ENCODE results near the gene FXYD4.
A peak's percentile ranks its signal among the peaks of the same experiment; 100 is the strongest.
"Not testable (repeated sequence)": the region's sequence is repeated elsewhere in the genome, so short reads cannot be mapped to it uniquely, and the experiment has no call there.

FXYD4 gene

DNA sequence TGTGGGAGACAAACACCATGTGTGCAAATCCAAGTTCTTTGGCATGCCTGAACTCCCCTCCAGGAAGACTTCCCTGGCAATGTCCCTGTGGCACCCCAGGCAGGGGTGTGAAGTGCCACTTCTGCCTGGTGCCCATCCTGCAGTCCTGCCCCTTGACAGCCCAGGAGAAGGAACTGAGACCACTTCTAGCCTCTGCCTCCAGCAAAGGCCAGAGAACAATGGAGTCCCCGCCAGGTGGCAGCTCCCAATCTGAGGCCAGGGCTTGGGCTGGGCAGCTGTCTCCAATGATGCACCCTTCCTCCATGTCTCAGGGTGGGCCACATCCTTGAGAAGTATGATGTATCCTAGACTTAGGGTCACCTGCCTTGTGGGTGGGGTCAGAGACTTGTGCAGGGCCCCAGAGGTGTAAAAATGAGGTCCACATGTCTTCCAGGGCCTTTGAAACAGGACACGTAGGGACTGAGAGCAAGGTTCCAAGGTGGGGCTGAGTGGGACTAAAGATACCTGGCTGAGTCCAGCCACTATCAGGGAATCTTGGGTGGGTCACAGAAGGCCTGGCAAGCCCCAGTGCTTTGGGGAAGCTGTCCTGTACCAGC is 5.5 kb downstream of the FXYD4 start:
- no peak for DNase-seq

DNA sequence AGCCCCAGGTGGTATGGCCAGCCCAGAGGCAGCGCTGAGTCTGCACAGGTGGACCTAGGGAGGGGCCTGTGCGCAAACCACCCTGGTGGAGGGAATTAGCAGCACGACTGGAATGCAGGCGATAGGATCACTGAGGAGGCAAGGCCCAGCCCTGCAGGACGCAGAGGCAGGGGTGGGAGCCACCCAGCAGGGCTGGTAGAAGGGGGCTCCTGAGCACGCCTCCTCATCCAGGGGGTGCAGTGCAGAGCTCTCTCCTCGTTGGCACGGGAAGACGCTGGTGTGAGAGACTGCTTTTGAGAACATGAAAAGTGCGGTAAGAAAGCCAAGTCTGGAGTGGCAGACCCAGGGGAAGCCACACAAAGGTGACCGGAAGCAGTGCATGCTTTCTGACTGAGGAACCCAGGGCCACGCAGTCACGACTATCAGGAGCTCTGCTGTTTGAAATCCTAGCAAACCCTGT is 6.0 kb downstream of the FXYD4 start:
- peak; percentile 92 for DNase-seq

DNA sequence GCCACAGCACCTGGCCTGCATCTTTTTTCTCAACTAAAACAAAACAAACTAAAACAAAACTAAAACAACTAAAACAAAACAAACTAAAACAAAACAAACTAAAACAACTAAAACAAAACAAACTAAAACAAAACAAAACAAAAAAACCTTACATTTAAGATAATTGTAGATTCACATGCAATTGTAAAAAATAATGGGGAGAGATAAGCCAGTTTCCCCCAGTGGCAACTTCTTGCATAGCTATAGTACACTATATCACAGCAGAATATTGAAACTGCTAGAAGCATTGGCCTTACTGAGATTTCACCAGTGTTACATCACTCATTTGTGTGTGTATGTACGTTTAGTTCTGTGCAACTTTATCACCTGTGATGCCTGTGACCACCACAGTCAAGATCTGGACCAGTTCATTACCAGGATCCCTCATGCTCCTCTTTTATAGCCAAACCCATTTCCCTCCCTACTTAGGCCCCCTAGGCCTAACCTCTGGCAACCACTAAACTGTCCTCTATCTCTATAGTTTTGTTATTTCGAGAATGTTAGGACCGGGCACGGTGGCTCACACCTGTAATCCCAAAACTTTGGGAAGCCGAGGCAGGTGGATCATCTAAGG is 9.3 kb downstream of the FXYD4 start:
- no peak for DNase-seq

DNA sequence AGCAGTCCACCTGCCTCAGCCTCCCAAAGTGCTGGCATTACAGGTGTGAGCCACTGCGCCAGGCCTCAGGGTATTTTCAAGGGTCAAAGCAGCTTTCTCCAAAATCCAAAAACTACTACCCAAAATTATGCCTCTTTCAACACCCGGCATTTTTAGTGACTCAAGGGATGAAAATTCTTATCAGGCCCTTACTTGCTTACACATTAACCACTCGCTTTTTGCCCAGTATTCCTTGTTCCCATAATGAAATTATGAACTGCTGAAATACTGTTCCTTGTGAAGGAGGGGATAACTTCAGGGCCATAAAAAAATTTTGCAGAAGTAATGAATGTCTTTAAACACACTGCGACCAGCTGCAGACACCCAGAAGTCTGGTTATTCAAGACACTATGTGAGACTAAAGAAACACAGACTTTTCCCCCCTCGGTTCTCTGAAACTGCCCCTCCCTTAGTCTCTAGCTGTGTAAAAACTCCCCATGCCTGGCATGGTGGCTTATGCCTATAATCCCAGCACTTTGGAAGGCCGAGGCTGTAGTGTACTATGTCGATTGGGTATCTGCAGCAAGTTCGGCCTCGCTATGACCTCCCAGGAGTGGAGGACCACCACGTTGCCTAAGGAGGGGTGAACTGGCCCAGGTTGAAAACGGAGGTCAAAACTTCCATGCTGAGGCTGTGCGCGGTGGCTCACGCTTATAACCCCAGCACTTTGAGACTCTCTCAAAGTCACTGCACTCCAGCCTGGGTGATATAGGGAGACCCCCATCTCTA is 12.0 kb downstream of the FXYD4 start:
- DNase-seq, result no peak

DNA sequence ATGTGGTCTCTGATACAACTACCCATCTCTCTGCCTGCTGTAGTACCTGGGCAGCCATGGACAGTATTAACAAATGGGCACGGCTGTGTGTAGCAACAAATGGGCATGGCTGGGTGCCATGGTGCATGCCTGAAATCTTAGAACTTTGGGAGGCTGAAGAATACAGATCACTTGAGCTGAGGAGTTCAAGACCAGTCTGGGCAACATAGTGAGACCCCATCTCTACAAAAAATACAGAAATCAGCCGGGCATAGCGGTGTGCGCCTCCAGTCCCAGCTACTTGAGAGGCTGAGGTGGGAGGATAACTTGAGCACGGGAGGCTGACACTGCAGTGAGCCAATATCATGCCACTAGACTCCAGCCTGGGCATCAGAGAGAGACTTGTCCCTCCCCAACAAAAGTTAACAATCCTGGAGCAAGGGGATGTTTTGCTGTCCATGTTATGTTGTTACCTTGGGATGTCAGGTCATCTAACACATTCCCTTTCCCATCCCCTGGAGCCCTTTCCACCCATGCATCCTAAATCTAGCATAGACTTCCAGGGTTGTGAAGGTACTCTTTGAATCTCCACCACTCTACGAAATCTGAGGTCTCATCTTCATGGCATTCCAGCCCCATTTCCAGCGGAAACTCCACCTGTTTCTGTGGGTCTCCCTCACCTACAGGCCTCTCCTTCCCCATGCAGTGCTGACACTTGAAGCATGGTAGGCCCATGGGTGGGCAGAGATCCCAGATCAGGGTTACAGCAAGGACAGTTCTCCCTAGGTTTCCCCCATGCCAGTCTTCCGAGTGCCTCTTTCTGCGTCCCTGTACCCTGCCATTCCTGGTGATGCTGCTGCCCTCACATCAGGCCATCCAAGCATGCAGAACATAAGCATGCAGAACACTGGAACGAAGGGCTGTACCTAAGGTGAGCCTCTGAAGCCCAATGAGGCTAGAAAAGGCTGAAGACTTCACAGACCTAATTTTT is 13.1 kb downstream of the FXYD4 start:
- no peak for DNase-seq

DNA sequence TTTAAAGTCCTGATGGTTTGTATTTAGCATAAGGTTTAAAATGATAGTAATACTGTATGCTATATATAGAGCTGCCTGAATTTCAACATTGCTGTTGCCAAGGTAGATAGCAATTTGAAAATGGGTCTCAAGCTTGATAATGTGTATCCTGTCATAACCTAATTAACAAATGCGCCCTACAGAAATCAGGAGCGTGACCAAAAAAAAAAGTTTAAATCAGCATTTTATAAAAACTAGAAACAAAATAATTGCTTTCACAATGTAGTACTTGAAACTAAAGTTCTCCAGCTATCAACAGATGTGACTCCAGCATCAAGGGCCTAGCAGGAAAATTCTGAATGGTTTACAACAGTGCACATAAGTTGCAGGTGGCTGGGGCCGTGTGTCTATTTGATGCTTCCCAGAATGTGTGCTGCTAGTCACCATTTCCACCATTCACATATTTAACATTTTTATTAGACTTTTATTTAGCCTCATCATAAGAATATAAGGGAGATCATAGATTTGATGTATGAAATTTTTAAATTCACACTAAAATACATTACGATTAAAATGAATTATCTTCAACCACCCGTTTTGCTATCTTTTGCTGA is 14.1 kb downstream of the FXYD4 start:
- no peak for DNase-seq

DNA sequence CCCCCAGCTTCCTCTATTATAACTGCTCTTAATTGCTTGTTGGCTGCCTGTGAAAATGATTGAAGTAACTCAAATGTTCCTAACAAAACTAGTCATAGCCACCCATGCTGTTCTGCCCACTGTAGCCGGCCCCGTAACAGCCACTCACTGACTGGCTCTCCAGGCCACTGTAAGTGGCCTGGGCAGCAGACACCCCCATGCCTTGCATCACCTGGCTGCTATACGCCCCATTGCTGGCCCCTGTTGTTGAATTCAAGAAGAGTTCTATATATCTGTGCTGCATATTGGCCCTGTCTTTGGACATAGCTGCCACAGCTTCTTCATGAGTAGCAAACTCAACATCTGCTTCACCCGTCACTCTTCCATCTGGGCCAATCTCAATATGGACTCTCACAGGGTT is 15.1 kb downstream of the FXYD4 start:
- no peak for DNase-seq

DNA sequence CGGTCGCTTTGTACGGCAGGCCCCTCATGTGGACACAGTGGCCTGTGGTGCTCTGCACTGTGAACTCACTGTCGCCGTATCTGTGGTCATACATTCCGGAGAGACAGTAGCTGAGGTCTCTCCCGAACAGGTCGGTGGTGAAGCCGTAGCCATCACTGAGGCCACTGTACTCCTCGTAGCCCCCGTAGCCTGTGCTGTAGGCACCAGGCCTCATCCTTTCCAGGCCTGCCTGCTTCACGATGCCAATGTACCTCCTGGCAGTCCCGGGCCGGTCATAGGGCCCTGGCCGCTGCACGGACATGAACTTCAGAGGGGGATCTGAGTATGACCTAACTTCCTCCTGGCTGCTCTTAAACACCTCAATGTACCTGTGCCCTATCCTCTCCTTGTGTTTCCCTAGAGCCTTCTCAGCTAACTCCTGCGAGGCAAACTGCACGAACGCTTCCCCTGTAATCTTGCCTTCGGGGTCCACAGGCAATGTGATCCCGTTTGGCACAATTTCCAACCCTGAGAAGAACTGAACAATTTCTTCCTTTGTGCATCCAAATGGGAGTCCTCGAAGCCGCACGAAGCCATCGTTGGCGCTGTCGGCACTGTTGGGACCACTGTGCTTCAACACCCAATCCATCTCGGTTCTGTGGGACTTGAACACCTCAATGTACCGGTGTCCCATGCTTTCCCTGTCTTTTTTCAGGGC is 15.7 kb downstream of the FXYD4 start:
- DNase-seq, result no peak

DNA sequence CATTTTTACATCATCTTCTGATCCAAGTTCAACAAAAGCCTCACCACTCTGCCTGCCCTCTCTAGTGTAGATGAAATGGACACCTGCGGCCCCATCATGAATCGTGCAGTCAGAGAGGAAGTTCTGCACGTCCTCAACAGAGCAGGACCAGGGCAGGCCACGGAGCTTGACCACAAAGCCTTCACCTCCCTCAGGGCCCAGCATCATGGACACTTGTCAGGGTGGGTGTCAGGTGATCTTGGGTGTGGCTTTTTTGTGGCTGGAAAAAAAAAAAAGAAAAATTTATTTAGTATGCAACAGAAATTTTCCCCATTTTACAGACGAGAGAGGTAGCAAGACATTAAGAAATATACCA is 16.2 kb downstream of the FXYD4 start:
- no peak for DNase-seq

DNA sequence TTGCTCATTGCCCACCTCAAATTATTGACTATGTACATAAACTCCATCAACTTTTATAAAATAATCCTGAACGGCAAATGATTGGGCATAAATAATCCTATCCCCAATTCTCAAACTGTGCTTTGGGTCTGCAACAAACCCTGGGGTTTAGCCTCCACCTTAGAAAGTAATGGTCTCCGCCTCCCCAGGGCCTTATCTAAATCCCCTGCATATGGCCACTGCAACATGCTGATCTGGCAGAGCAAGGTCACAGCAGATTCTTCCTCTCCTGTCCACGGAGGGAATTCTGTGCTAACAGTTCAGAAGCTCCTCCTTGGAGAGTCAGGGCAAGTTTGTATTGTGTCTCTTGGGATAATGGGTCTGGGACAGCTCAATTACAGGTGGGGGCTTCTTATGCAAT is 18.4 kb downstream of the FXYD4 start:
- no peak for DNase-seq

DNA sequence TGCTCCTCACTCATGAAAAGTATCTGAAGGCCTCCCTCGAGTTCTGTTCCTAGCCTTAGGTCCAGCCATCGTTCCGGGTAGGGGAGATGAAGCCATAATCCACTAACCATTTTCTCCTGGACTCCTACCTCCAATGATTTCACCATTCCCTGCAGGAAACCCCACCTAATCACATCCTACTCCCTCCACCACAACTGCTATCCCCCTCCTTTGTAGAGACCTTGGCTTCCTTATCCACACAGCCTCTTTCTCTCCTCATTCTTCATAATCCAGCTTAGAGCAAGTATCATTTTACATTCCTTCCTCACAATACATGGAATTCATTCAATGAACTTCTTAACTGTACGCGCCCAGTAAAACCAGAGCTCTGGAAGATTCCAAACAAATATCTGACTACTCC is 18.9 kb downstream of the FXYD4 start:
- DNase-seq, result no peak

DNA sequence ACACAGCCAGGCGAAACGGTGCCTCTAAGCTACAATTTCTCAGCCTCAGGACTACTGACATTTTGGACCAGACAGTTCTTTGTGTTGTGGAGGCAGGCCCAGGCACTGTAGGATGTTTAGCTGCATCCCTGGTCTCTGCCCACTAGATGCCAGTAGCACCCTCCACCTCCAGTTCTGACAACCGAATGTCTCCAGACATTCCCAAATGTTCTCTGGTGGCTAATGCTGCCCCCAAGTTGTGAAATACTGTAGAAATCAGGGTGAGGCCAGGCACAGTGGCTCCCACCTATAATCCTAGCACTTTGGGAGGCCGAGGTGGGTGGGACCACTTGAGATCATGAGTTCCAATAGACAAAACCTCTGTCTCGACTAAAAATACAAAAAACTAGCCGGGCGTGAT is 19.3 kb downstream of the FXYD4 start:
- peak; percentile 71 for DNase-seq

DNA sequence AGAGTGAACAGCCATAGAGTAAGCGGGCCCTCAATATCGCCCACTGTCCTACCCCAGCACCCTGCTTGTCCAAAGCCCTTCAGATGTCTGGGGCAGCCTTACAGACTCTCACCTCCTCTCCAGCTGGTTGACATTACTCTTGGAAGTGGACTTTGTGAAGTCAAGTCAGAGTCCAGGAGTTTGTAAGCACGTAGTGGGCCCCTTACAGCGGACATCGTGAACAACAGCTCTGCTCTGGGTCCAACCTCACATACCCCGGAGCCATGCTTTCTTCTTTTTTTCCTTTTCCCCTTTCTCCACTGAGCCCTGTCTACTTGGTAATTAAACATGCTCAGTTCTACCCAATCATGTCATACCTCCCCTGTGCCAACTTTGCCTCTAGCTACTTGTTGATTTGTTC is 20.1 kb downstream of the FXYD4 start:
- no peak for DNase-seq

DNA sequence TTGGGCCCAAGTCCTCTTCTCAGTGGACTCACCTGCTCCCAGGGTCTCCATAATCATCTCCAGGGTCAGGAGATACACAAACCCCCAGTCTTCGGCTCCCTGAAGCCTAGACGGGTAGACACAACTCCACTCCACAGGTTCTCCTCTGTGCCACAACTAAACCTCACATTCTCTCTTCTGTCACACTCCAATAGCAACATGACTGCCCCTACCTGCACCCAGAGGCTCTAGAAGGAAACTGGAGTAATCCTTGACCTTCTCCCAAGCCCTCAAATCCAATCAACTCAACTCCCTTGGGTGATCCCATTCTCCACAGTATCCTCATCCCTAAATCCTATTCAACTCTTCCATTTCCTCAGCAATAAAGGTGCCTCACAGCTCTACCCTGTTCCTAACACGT is 21.3 kb downstream of the FXYD4 start:
- DNase-seq, result no peak

DNA sequence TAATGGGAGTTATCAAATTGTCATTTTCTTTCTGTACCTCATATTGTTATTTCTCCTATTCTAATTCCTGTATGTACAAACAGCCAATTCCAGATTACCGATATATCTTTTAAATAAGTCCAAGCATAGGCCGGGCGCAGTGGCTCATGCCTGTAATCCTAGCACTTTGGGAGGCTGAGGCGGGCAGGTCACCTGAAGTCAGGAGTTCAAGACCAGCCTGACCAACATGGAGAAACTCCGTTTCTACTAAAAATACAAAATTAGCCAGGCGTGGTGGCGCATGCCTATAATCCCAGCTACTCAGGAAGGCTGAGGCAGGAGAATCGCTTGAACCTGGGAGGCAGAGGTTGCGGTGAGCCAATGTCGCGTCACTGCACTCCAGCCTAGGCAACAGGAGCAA is 21.8 kb downstream of the FXYD4 start:
- DNase-seq, result not testable (repeated sequence)

DNA sequence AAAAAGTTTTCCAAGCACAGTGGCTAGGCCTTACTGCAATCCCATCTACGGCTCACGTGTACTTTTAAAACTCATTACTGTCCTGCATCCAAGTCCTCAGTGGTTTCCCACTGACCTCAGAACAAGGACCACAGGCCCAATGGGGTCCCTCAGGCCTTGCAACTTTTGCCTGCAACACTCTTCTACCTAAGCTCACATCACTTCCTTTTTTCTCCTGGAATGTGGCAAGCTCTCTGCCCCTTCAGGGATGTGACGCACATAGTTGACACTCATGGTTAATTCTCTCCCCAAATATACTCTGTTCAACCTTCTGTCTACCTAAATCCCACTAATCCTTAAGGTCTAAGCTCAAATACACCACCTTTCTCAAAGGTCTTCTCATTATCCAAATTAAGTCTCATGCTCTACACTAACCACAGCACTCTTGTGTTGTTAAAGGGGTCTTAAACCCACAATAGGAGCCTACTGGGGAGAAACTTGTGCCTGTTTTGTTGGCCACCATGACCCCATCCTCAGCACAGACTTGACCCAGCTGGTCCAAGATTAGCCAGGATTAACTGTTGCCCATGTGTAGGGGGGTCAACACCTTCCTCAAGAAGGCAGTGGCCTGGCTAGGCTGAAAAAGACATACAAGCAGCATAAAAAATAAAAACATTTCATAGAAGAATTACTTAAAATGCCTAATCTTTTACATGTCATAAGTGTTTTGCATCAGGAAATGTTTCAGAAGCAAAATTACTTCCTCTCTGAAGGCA is 22.3 kb downstream of the FXYD4 start:
- no peak for DNase-seq

DNA sequence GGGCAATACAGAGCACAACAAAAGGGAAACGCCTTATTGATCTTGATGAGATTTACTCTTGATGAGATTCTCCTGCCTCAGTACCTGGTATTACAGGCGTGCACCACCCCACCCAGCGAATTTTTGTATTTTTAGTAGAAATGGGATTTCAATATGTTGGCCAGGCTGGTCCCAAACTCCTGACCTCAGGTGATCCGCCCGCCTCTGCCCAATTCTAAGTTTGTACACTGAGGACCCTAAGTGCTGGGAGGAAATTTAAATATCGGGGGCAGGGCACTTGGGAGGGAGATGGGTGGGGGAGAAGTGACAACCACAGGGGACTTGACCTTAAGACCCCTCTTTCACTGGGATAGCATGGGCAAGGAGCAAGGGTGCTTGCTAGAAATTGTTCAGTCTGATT is 23.4 kb downstream of the FXYD4 start:
- DNase-seq, result no peak

DNA sequence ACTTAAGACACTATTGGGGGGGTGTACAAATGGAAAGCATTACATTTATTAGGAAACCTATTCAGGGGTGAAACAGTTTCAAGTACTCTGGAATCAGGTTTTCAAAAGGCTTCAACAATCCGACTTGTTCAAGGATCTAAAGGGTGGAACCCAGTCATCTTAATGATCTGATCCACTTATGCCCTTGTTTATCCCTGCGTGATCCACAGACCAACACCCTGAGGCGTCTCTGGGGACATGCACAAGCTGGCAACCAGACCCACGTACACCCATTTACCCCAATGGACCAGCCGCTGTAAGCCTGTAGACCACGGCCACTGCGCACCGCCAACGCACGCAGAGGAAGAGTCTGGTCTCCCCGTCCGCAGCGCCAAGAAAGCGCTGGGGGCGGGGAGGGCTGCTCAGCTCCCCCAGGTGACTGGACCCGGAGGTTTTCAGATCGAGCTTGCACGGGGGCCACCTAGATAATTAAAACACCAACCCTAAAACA is 24.2 kb downstream of the FXYD4 start:
- DNase-seq, result no peak

DNA sequence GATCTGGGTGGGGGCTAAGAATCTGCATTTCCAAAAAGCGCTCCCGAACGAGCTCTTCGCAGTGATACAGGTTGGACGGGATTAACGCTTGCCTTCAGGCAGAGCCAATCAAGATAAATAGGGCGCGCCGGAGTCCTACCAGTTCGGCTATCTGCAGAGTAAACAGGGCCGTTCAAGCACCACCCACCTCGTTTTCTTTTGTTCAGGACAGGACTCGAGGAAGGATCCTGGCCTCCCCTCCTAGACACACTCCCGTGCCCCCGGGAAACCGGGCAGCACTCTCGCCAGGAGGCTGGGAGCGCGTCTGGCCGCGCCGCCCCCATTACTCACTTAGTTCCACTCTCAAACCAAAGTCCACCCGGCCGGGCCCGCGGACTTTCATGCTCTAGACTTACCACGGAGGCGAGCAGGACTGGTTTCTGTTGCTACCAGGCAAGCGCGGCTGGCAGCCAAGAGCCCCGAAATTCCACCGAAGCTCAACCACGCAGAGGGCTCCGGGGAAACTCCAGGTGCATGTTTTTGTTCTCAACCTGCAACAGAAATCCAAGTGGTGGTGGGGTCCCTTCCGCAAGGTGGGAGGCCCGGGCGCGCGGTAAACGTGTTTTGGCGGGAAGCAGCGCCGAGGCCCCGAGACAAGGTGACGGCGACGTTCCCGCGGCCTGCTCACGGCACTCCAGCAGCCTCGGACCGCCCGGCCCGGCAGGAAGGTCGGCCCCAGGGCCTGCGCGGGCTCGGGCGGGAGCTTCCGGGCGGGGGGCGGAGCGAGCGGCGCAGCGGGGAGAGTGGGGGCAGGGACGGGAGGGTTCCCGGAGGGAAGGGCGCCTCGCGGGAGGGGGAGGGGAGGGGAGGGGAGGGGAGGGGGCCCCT is 24.9 kb downstream of the FXYD4 start:
- DNase-seq, result peak; percentile 90

DNA sequence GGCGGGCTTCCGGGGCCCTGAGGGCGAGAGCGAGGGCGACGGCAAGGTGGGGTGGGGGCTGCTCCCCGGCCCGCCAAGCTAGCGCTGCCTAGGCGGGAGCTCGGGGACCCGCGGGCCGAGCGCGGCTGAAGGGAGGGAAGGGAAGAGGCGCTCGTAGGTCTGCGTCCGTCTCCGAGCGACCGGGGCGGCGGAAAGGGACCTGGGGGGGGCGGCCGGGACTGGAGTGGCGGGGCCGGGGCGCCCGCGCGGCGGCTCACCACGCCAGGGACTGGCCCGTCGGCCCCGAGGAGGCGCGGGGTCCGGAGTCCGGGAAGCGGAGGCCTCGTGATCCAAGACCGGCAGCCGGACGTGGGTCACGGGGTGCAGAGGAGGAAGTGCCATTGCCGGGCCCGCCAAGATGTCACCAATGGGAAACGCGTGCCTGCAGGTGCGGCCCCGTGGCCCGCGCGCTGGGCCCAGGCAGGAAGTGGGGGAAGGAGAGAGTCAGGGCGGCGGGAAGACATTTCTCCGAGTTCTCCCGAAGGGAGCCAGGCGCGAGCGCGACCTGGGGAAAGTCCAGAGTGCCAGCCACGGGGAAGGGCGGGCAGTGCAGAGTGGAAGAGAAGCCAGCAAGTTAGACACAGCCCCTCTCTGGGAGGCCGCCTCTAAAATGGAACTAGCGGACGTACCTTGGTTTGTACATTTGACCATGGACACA is 25.6 kb downstream of the FXYD4 start:
- DNase-seq, result peak; percentile 96

All from islet precursor cell (in vitro differentiated cells).